Osteoblast (primary cell): ENCODE results near the gene PHLDA3. TPM values are rescaled to one million over a fixed set of nuclear protein-coding genes. Genes with fewer than 3 reads are reported as not detected.
"Not testable (repeated sequence)": the region's sequence is repeated elsewhere in the genome, so short reads cannot be mapped to it uniquely, and the experiment has no call there.

Experiments
- DNase-seq: peaks from one replicate; pipeline ENCODE4 v3.0.0; 2011; ENCODE audit warnings: low spot score, mixed read lengths; ENCODE audit not compliant: insufficient read length; ENCODE audit errors: missing footprints
- H2AFZ ChIP-seq: 2 replicates; pipeline ENCODE4 v1.6.0; 2011; ENCODE audit warnings: mild to moderate bottlenecking, low read length
- H3K27ac ChIP-seq: 2 replicates; pipeline ENCODE4 v1.5.1; 2011; ENCODE audit warnings: mild to moderate bottlenecking, low read depth, low read length, moderate library complexity
- H3K27me3 ChIP-seq: 2 replicates; pipeline ENCODE4 v1.6.0; 2012; ENCODE audit warnings: mild to moderate bottlenecking, control low read depth, inconsistent platforms, low read length, moderate library complexity; ENCODE audit not compliant: insufficient read depth
- H3K36me3 ChIP-seq: 2 replicates; pipeline ENCODE4 v1.5.1; 2011; ENCODE audit warnings: mild to moderate bottlenecking, low read length, control low read depth, moderate library complexity; ENCODE audit not compliant: insufficient read depth
- H3K4me1 ChIP-seq: 2 replicates; pipeline ENCODE4 v1.5.1; 2011; ENCODE audit warnings: mild to moderate bottlenecking, low read length, control low read depth, moderate library complexity; ENCODE audit not compliant: insufficient read depth
- H3K4me2 ChIP-seq: 2 replicates; pipeline ENCODE4 v1.6.0; 2011; ENCODE audit warnings: mild to moderate bottlenecking, low read length; ENCODE audit not compliant: insufficient read depth
- H3K4me3 ChIP-seq: fragments of 200-600 bp; sonication (generic); 3 replicates; pipeline ENCODE4 v1.5.1; 2012; ENCODE audit warnings: mild to moderate bottlenecking, low read length, inconsistent platforms; ENCODE audit not compliant: insufficient read depth
- H3K79me2 ChIP-seq: 2 replicates; pipeline ENCODE4 v1.6.0; 2012; ENCODE audit warnings: mild to moderate bottlenecking, low read length, control low read depth, inconsistent platforms; ENCODE audit not compliant: insufficient read depth
- H3K9me3 ChIP-seq: 2 replicates; pipeline ENCODE4 v1.5.1; 2011; ENCODE audit warnings: low read depth, low read length, control low read depth
- H4K20me1 ChIP-seq: 2 replicates; pipeline ENCODE4 v1.6.0; 2012; ENCODE audit warnings: mild to moderate bottlenecking, low read length, control low read depth; ENCODE audit not compliant: insufficient read depth
- CTCF ChIP-seq: IDR thresholded peaks from 2 replicates; pipeline ENCODE4 v1.5.1; 2011; ENCODE audit warnings: mild to moderate bottlenecking, low read depth, low read length, moderate library complexity; ENCODE audit errors: extremely low read depth
- total RNA-seq: library from RNA; depleted of rRNA; stranded (reverse); fragments of >200 nt; gene quantifications from 2 replicates; pipeline ENCODE4 v1.2.3, GENCODE V29; 2012

The PHLDA3 gene
- total RNA-seq, 1 donor = 116 TPM

GRCh38 chr1:201479201-201479730, 10.3 kb upstream of the PHLDA3 start:
- Histone ChIP-seq H3K9me3 (no peaks in the 10 kb centered on the region), H3K36me3 (peaks cover 19% of the 10 kb centered on the region), H3K4me2 (no peak overlapping the region), H3K27ac (no peak overlapping the region), H4K20me1 (peaks cover 4% of the 10 kb centered on the region), H3K27me3 (no peaks in the 10 kb centered on the region), H2AFZ (no peak overlapping the region), H3K79me2 (no peaks in the 10 kb centered on the region), H3K4me3 (no peak overlapping the region), H3K4me1 (peaks cover 43% of the 10 kb centered on the region)
- no peak for DNase-seq
- no peak for TF ChIP-seq CTCF

DNA sequence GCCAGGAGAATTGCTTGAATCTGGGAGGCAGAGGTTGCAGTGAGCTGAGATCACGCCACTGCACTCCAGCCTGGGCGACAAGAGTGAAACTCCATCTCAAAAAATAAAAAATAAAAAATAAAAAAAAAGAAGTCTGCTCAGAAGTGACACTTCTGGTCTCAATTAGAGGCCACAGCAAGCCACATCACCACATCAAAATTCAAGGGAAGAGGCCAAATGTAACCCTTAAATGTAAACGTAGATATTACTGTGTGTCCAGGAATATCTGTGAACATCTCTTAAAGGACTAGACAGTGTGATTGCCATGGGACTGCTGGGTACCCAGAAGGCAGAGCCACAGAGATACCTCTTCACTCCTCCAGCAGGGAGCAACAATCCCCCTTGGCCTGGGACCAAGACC, 9.7 kb upstream of the PHLDA3 start:
- not testable (repeated sequence) for H3K27ac ChIP-seq, H2AFZ ChIP-seq, H3K79me2 ChIP-seq, H3K27me3 ChIP-seq, H3K4me2 ChIP-seq, H3K4me3 ChIP-seq, H3K9me3 ChIP-seq, DNase-seq, H4K20me1 ChIP-seq
- Histone ChIP-seq H3K4me1 (peaks cover 43% of the 10 kb centered on the region), H3K36me3 (peaks cover 13% of the 10 kb centered on the region)

GRCh38 chr1:201476670-201477344, 7.8 kb upstream of the PHLDA3 start:
- Histone ChIP-seq H3K79me2 (no peaks in the 10 kb centered on the region), H3K27ac (peak overlapping the region; percentile 34), H3K4me1 (peaks cover 41% of the 10 kb centered on the region), H3K9me3 (no peaks in the 10 kb centered on the region), H4K20me1 (no peaks in the 10 kb centered on the region), H3K4me2 (peak overlapping the region; percentile 8), H3K36me3 (no peaks in the 10 kb centered on the region), H3K4me3 (no peak overlapping the region), H3K27me3 (no peaks in the 10 kb centered on the region), H2AFZ (no peak overlapping the region)
- TF ChIP-seq CTCF = no peak
- DNase-seq = peak; percentile 84

DNA sequence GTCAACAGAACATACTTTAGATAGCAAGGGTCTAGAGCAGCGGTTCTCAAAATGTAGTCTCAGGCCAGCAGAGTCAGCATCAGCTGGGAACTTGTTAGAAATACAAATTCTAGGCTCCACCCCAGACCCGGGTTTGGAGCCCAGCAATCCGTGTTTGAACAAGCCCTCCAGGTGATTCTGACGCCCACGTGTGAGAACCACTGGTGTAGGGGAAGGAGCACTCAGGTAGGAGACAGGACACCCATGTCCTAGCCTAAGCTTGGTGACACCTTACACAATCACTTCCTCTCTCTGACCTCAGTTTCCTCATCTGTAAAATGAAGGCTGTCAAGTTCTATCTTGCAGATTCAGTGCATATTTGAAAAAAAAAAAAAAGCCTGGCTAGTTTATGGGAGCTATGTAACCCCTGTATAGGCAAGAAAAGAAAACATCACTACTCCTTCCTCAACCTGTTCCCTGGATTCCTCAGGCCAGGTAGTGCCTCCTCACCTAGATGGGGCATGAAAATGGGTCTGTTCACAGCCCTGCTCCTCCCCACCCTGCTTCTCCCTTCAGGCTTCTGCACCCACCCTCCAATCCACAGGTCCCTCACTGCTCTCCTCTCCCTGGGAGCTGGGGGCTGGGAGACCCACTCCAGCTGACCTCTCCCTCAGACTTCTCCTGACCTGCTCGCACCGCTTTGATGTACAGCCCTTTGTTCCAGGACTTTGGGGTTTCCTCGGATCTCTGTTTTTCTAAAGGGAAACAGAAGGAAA, 7.1 kb upstream of the PHLDA3 start:
- peak overlapping the region; percentile 34 for H3K27ac ChIP-seq
- no peak for TF ChIP-seq CTCF
- no peaks in the 10 kb centered on the region for H3K79me2 ChIP-seq
- peak overlapping the region; percentile 10 for H3K4me2 ChIP-seq
- H3K36me3 ChIP-seq = no peaks in the 10 kb centered on the region
- no peaks in the 10 kb centered on the region for H3K27me3 ChIP-seq
- H3K9me3 ChIP-seq = no peaks in the 10 kb centered on the region
- no peaks in the 10 kb centered on the region for H4K20me1 ChIP-seq
- no peak for DNase-seq
- H2AFZ ChIP-seq = no peak overlapping the region
- no peak overlapping the region for H3K4me3 ChIP-seq
- peaks cover 42% of the 10 kb centered on the region for H3K4me1 ChIP-seq
